Thyroid gland (tissue), 4 donors: ENCODE measurements around the gene ITLN1.

Experiments
- CTCF ChIP-seq, 6 experiments: fragments of 200-600 bp in 3 of 6; fragments of 450-650 bp in 3 of 6; sonication (generic) in 3 of 6; IDR thresholded peaks; one replicate each; pipeline ENCODE4 v1.5.1; 2016 to 2019; ENCODE audit warnings: antibody characterized with exemption in 6 of 6, mild to moderate bottlenecking in 2 of 6, inconsistent platforms in 1 of 6, moderate library complexity in 1 of 6
- POLR2A ChIP-seq, 2 donors: fragments of 450-650 bp; IDR thresholded peaks; one replicate each; pipeline ENCODE4 v1.6.1; 2017; ENCODE audit warnings: antibody characterized with exemption in 2 of 2, mild to moderate bottlenecking in 2 of 2, moderate library complexity in 1 of 2

- TF ChIP-seq CTCF (IDR thresholded peaks at IDR 0.05), result no peak
- TF ChIP-seq POLR2A (IDR thresholded peaks at IDR 0.05), result no peak
Measured at GRCh38 chr1:160911441-160911840, 26.5 kb upstream of the ITLN1 start.
